Gastrocnemius medialis (tissue), 4 donors: ENCODE data around the gene ANKRD34A.

Experiments used
- POLR2A ChIP-seq, 2 donors: fragments of 450-650 bp; IDR thresholded peaks; one replicate each; pipeline ENCODE4 v1.6.1; 2017; ENCODE audit warnings: antibody characterized with exemption in 2 of 2, mild to moderate bottlenecking in 2 of 2, moderate library complexity in 2 of 2
- TF ChIP-seq, protein P1 (sequence below), 5 experiments: fragments of 450-650 bp in 3 of 5; fragments of 200-600 bp in 2 of 5; sonication (generic) in 2 of 5; IDR thresholded peaks in 4 of 5; conservative IDR thresholded peaks in 1 of 5; 1 replicate in 4 of 5; 2 replicates in 1 of 5; pipeline ENCODE4 v1.5.1; 2016 to 2019; ENCODE audit warnings: antibody characterized with exemption in 5 of 5, mild to moderate bottlenecking in 3 of 5, moderate library complexity in 3 of 5

DNA sequence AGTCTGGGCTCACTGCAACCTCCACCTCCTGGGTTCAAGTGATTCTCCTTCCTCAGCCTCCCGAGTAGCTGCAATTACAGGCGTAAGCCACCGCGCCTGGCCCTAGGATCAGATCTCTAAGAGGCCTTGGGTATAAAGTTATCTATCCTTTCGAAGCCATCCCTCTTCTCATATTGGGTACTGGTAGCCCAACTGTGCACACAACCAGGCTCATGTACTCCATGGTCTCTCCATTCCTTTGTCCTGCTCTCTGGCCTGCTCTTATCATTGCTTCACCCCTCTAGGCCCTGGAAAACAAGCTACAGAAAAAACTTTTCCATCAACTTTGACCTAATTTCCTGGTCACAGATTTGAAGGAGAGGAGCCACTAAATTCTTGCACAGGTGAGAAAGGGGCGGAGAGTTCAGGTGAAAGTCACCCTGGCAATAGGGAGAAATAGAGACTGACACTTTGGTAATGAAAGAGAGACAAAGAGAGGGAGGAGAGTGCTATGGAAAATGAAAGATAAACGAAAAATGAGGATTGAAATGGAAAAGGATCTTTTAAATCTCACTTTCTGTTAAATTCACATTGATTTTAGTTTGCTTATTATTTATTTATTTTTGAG, 26.0 kb upstream of the ANKRD34A start:
- no peak for TF ChIP-seq POLR2A (IDR thresholded peaks at IDR 0.05)
- TF ChIP-seq, protein P1, sequence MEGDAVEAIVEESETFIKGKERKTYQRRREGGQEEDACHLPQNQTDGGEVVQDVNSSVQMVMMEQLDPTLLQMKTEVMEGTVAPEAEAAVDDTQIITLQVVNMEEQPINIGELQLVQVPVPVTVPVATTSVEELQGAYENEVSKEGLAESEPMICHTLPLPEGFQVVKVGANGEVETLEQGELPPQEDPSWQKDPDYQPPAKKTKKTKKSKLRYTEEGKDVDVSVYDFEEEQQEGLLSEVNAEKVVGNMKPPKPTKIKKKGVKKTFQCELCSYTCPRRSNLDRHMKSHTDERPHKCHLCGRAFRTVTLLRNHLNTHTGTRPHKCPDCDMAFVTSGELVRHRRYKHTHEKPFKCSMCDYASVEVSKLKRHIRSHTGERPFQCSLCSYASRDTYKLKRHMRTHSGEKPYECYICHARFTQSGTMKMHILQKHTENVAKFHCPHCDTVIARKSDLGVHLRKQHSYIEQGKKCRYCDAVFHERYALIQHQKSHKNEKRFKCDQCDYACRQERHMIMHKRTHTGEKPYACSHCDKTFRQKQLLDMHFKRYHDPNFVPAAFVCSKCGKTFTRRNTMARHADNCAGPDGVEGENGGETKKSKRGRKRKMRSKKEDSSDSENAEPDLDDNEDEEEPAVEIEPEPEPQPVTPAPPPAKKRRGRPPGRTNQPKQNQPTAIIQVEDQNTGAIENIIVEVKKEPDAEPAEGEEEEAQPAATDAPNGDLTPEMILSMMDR (IDR thresholded peaks at IDR 0.05 in 4 of 5, conservative IDR thresholded peaks at IDR 0.05 in 1 of 5): no peak
